Measurements from ENCODE around the gene GABARAP. TPM values are rescaled to one million over a fixed set of nuclear protein-coding genes. Genes with fewer than 3 reads are reported as not detected.

The GABARAP gene
- total and polyA plus RNA-seq, 10 of the 15 experiments (the other 5 are each of a cell fraction or from before 2014, with no cell fraction given), result 134 to 613 (median 285) TPM

GRCh38 chr17:7219812-7220592 lies 22.2 kb downstream of the GABARAP start, which contains the start of the genes ACADVL and DLG4:
Gene ACADVL, plus strand, starts transcription at chr17:7219938. Its CDS starts 47 bp downstream, at chr17:7219985.
Gene DLG4, minus strand, starts transcription at chr17:7219836.
- ChIA-PET SMC1A (ENCODE audit: uncharacterized antibody, unreplicated experiment) (interaction anchor here (0.6 to 4.8 kb wide), 13 partner anchors 10 to 174 kb away, joined by 3 to 34 read pairs (median 5); partner anchors contain the start of genes DVL2, GABARAP and PHF23), CTCF (interaction anchor here (0.8 to 5.1 kb wide), 17 partner anchors 13 to 174 kb away, joined by 3 to 70 read pairs (median 5); partner anchors contain the start of genes ACAP1, DVL2, GABARAP and PHF23), POLR2A (interaction anchor here (0.6 to 5.9 kb wide), 13 partner anchors 10 to 333 kb away, joined by 3 to 60 read pairs (median 4); partner anchors contain the start of genes CTDNEP1, DVL2, ELP5 and GABARAP), RAD21 (ENCODE audit: unreplicated experiment) (interaction anchor here (0.6 to 3.2 kb wide), 16 partner anchors 11 to 365 kb away, joined by 3 to 51 read pairs (median 4); partner anchors contain the start of genes CTDNEP1, DVL2, ELP5 and GABARAP)
- peaks cover 14% of the 10 kb centered on the region for H3K79me2 ChIP-seq (ENCODE audit: control insufficient read depth, insufficient read depth, low read length)
- H3K4me1 ChIP-seq (ENCODE audit: control insufficient read depth, insufficient read depth, low read length), result peaks cover 12% of the 10 kb centered on the region
- in situ Hi-C loops (cut with MboI), result no loop called here
- H3K9ac ChIP-seq (ENCODE audit: control insufficient read depth, insufficient read depth, low read length), result peak within 1 kb of the TSS; percentile 86
- H3K4me2 ChIP-seq (ENCODE audit: control insufficient read depth, insufficient read depth), result peak within 1 kb of the TSS; percentile 97
- FAIRE-seq (no peak), DNase-seq (ENCODE audit: low read depth, low spot score) (no peak), ATAC-seq (peak; percentile 86)
- no TSS peak for BruUV-seq (replicated peaks)
- intact Hi-C loops (cut with micrococcal nuclease; ENCODE audit: unreplicated experiment), result no loop called here
- H3K9me3 ChIP-seq (replicated peaks; ENCODE audit: control insufficient read depth, insufficient read depth, low read length), result no peaks in the 10 kb centered on the region
- H3K27ac ChIP-seq (ENCODE audit: control insufficient read depth, insufficient read depth), result peak within 1 kb of the TSS; percentile 92
- H2AFZ ChIP-seq (ENCODE audit: control insufficient read depth, low read depth, low read length), result peak within 1 kb of the TSS; percentile 39
- peak within 1 kb of the TSS; percentile 81 for H3K4me3 ChIP-seq
- no peaks in the 10 kb centered on the region for H4K20me1 ChIP-seq (ENCODE audit: control insufficient read depth, insufficient read depth)
- H3K36me3 ChIP-seq (ENCODE audit: control insufficient read depth in 2 of 2, insufficient read depth in 2 of 2, low read length in 1 of 2), result peaks cover 11% of the 10 kb centered on the region in 2 experiments
- WGBS (ENCODE audit: insufficient coverage, insufficient replicate concordance, low lambda C conversion rate, missing lambda C conversion rate), result under 1% methylated on average over 57 of the region's 63 CpGs
- H3K27me3 ChIP-seq (replicated peaks in 1 of 2; ENCODE audit: control insufficient read depth in 2 of 2, insufficient read depth in 2 of 2, low read length in 1 of 2), result no peaks in the 10 kb centered on the region
- TF ChIP-seq SPI1 (IDR thresholded peaks at IDR 0.05; ENCODE audit: borderline replicate concordance, insufficient read depth, low read depth, low read length) (peak; percentile 5; the same call in 1 of the 2 replicates), HCFC1 (IDR thresholded peaks at IDR 0.05; ENCODE audit: low read length) (peak; percentile 88), MAX (IDR thresholded peaks at IDR 0.05; ENCODE audit: low read depth, low read length) (0 out of 2 replicates have a peak, but pooled peaks have one; percentile 57), NKRF (conservative IDR thresholded peaks at IDR 0.05) (peak; percentile 53; the same call in 1 of the 2 replicates), SIN3A (IDR thresholded peaks at IDR 0.05; ENCODE audit: low read depth, low read length) (peak; percentile 60), POLR2AphosphoS5 (IDR thresholded peaks at IDR 0.05; ENCODE audit: low read length) (peak; percentile 48; the same call in 1 of the 2 replicates), PML (IDR thresholded peaks at IDR 0.05; ENCODE audit: low read length) (peak; percentile 28; the same call in 1 of the 2 replicates), SIX5 (IDR thresholded peaks at IDR 0.05; ENCODE audit: low read depth, low read length, severe bottlenecking) (peak; percentile 83), NR2C1 (IDR thresholded peaks at IDR 0.05) (peak; percentile 62), BCL3 (IDR thresholded peaks at IDR 0.05; ENCODE audit: borderline replicate concordance, insufficient read depth, low read depth, low read length, poor library complexity, severe bottlenecking) (peak; percentile 50), ZBTB40 (IDR thresholded peaks at IDR 0.05; ENCODE audit: borderline replicate concordance) (no peak), TBL1XR1 (IDR thresholded peaks at IDR 0.05; ENCODE audit: low read depth, low read length) (no peak; the same call in 1 of the 2 replicates), NFXL1 (IDR thresholded peaks at IDR 0.05; ENCODE audit: borderline replicate concordance) (no peak), POU2F2 (IDR thresholded peaks at IDR 0.05; ENCODE audit: borderline replicate concordance, low read depth, low read length) (peak; percentile 52; the same call in 1 of the 3 replicates)

Data from GM12878 (cell line).